H9 (cell line): ENCODE measurements around the gene ITM2C. TPM values are rescaled to one million over a fixed set of nuclear protein-coding genes. Genes with fewer than 3 reads are reported as not detected.

Experiments used
- DNase-seq: peaks from one replicate; pipeline ENCODE4 v3.0.0-alpha.2; 2017
- H2AFZ ChIP-seq: one replicate; pipeline ENCODE4 v1.6.1; 2013; ENCODE audit warnings: mild to moderate bottlenecking, low read length, control low read depth, moderate library complexity
- H2AK5ac ChIP-seq: 2 replicates; pipeline ENCODE4 v1.6.1; 2013; ENCODE audit warnings: low read length, control low read depth, mixed read lengths; ENCODE audit not compliant: insufficient read length
- H2BK120ac ChIP-seq: one replicate; pipeline ENCODE4 v1.6.1; 2013; ENCODE audit warnings: low read depth, mild to moderate bottlenecking, low read length, control low read depth, inconsistent platforms; ENCODE audit not compliant: poor library complexity, severe bottlenecking
- H2BK12ac ChIP-seq: 2 replicates; pipeline ENCODE4 v1.6.1; 2013; ENCODE audit warnings: low read length, control low read depth, mixed read lengths, low read depth; ENCODE audit not compliant: insufficient read length
- H2BK15ac ChIP-seq: 2 replicates; pipeline ENCODE4 v1.6.1; 2013; ENCODE audit warnings: low read depth, low read length, control low read depth
- H2BK20ac ChIP-seq: one replicate; pipeline ENCODE4 v1.6.1; 2013; ENCODE audit warnings: low read depth, mild to moderate bottlenecking, low read length, control low read depth, inconsistent platforms; ENCODE audit not compliant: poor library complexity, severe bottlenecking
- H2BK5ac ChIP-seq: 2 replicates; pipeline ENCODE4 v1.6.1; 2013; ENCODE audit warnings: low read length, control low read depth, mixed read lengths; ENCODE audit not compliant: insufficient read length
- H3K14ac ChIP-seq: 2 replicates; pipeline ENCODE4 v1.6.1; 2013; ENCODE audit warnings: low read length, control low read depth; ENCODE audit not compliant: insufficient read depth
- H3K18ac ChIP-seq: 2 replicates; pipeline ENCODE4 v1.6.1; 2013; ENCODE audit warnings: low read depth, mild to moderate bottlenecking, mixed read lengths, low read length, control low read depth; ENCODE audit not compliant: insufficient read length
- H3K23ac ChIP-seq: 2 replicates; pipeline ENCODE4 v1.6.1; 2013; ENCODE audit warnings: low read length, control low read depth, mixed read lengths, low read depth; ENCODE audit not compliant: insufficient read length
- H3K23me2 ChIP-seq: 2 replicates; pipeline ENCODE4 v1.6.1; 2013; ENCODE audit warnings: low read depth, mild to moderate bottlenecking, mixed read lengths, low read length, control low read depth; ENCODE audit not compliant: insufficient read length, poor library complexity, severe bottlenecking
- H3K27ac ChIP-seq: 2 replicates; pipeline ENCODE4 v1.5.1; 2013; ENCODE audit warnings: low read length, control low read depth, mixed read lengths, low read depth; ENCODE audit not compliant: insufficient read length
- H3K27me3 ChIP-seq: 2 replicates; pipeline ENCODE4 v1.6.1; 2013; ENCODE audit warnings: low read length, control low read depth, inconsistent platforms; ENCODE audit not compliant: insufficient read depth
- H3K4ac ChIP-seq: 2 replicates; pipeline ENCODE4 v1.6.1; 2013; ENCODE audit warnings: low read depth, mild to moderate bottlenecking, control low read depth, inconsistent platforms, low read length, moderate library complexity
- H3K4me1 ChIP-seq: 2 replicates; pipeline ENCODE4 v1.6.1; 2013; ENCODE audit warnings: low read length, control low read depth, inconsistent platforms; ENCODE audit not compliant: insufficient read depth
- H3K4me2 ChIP-seq: 2 replicates; pipeline ENCODE4 v1.6.1; 2013; ENCODE audit warnings: low read length, control low read depth, mixed read lengths; ENCODE audit not compliant: insufficient read length, insufficient read depth
- H3K56ac ChIP-seq: 2 replicates; pipeline ENCODE4 v1.6.1; 2013; ENCODE audit warnings: low read depth, mild to moderate bottlenecking, mixed read lengths, low read length, control low read depth; ENCODE audit not compliant: insufficient read length
- H3K79me1 ChIP-seq: 2 replicates; pipeline ENCODE4 v1.6.1; 2013; ENCODE audit warnings: low read depth, mild to moderate bottlenecking, moderate library complexity, low read length, control low read depth, inconsistent platforms; ENCODE audit not compliant: insufficient read depth, poor library complexity, severe bottlenecking
- H3K79me2 ChIP-seq: 2 replicates; pipeline ENCODE4 v1.6.1; 2013; ENCODE audit warnings: low read length, control low read depth, inconsistent platforms; ENCODE audit not compliant: insufficient read depth
- H3K9ac ChIP-seq: 2 replicates; pipeline ENCODE4 v1.6.1; 2013; ENCODE audit warnings: low read length, control low read depth, mixed read lengths; ENCODE audit not compliant: insufficient read length; ENCODE audit errors: extremely low read depth
- H3K9me3 ChIP-seq: one replicate; pipeline ENCODE4 v1.6.1; 2013; ENCODE audit warnings: low read depth, low read length, inconsistent platforms; ENCODE audit not compliant: control insufficient read depth
- H3T11ph ChIP-seq: one replicate; pipeline ENCODE4 v1.6.1; 2013; ENCODE audit warnings: mild to moderate bottlenecking, low read length, control low read depth, inconsistent platforms
- H4K20me1 ChIP-seq: one replicate; pipeline ENCODE4 v1.6.1; 2013; ENCODE audit not compliant: control insufficient read depth, insufficient read length, insufficient read depth
- H4K5ac ChIP-seq: 2 replicates; pipeline ENCODE4 v1.6.1; 2013; ENCODE audit warnings: low read depth, mild to moderate bottlenecking, mixed read lengths, low read length, control low read depth; ENCODE audit not compliant: insufficient read length
- H4K8ac ChIP-seq: replicated peaks from 2 replicates; pipeline ENCODE4 v1.6.1; 2013; ENCODE audit warnings: low read length, control low read depth, mixed read lengths, low read depth; ENCODE audit not compliant: insufficient read length
- H4K91ac ChIP-seq: 2 replicates; pipeline ENCODE4 v1.6.1; 2013; ENCODE audit warnings: low read depth, mild to moderate bottlenecking, moderate library complexity, mixed read lengths, low read length, control low read depth; ENCODE audit not compliant: insufficient read length
- H3K27ac Mint-ChIP-seq, 3 experiments: 2 replicates in 2 of 3; 3 replicates in 1 of 3; pipeline ENCODE4 v1.8.0; 2020 to 2021; ENCODE audit warnings: mixed read lengths in 3 of 3, mild to moderate bottlenecking in 1 of 3, moderate library complexity in 1 of 3
- H3K27me3 Mint-ChIP-seq: 2 replicates; pipeline ENCODE4 v1.8.0; 2021; ENCODE audit warnings: low read depth, mild to moderate bottlenecking, moderate library complexity, mixed read lengths
- H3K36me3 Mint-ChIP-seq, 3 experiments: 2 replicates in 2 of 3; 3 replicates in 1 of 3; pipeline ENCODE4 v1.8.0; 2020 to 2021; ENCODE audit warnings: low read depth in 3 of 3, mixed read lengths in 3 of 3; ENCODE audit not compliant: insufficient read depth in 1 of 3
- H3K4me1 Mint-ChIP-seq, 2 experiments: 2 replicates each; pipeline ENCODE4 v1.8.0; 2020; ENCODE audit warnings: mixed read lengths in 2 of 2
- H3K4me3 Mint-ChIP-seq, 2 experiments: 2 replicates in 1 of 2; 3 replicates in 1 of 2; pipeline ENCODE4 v1.8.0; 2020 to 2021; ENCODE audit warnings: mild to moderate bottlenecking in 2 of 2, mixed read lengths in 2 of 2, moderate library complexity in 1 of 2
- H3K9me3 Mint-ChIP-seq, 2 experiments: 2 replicates in 1 of 2; 3 replicates in 1 of 2; pipeline ENCODE4 v1.8.0; 2020; ENCODE audit warnings: mild to moderate bottlenecking in 2 of 2, mixed read lengths in 2 of 2, moderate library complexity in 1 of 2
- CTCF ChIP-seq: fragments of 200-600 bp; sonication (generic); conservative IDR thresholded peaks from 3 replicates; pipeline ENCODE4 v1.8.0; 2021; ENCODE audit warnings: antibody characterized with exemption, mild to moderate bottlenecking
- WGBS: extraction: QIAGEN DNeasy Blood & Tissue Kit; methylation state at CpG from one replicate; pipeline ENCODE4 v1.1.7; 2013; ENCODE audit warnings: missing lambda C conversion rate, low lambda C conversion rate, mixed read lengths; ENCODE audit not compliant: insufficient read length; ENCODE audit errors: extremely low coverage; 5-methylcytosine and 5-hydroxymethylcytosine counted together
- total RNA-seq: library from RNA; stranded (reverse); gene quantifications from 2 replicates; pipeline ENCODE4 v1.2.1, GENCODE V29; 2021

The ITM2C gene
- total RNA-seq, 1 experiment from 2014 or later = 297 TPM

- Histone ChIP-seq H2BK12ac (no peak overlapping the region), H3K4ac (no peak overlapping the region), H2BK5ac (no peak overlapping the region), H2BK20ac (no peak overlapping the region), H4K5ac (no peak overlapping the region), H3K14ac (no peak overlapping the region; the same call in 1 of the 2 replicates), H3K4me2 (no peak overlapping the region), H3K23me2 (no peaks in the 10 kb centered on the region), H3K56ac (no peak overlapping the region), H2AK5ac (no peak overlapping the region), H4K8ac (no peak overlapping the region), H3K18ac (no peak overlapping the region), H3K27me3 (no peaks in the 10 kb centered on the region), H2BK15ac (no peak overlapping the region), H3K79me1 (no peaks in the 10 kb centered on the region), H3K9me3 (no peaks in the 10 kb centered on the region), H4K20me1 (no peaks in the 10 kb centered on the region), H2BK120ac (no peak overlapping the region), H3K23ac (no peak overlapping the region), H3K4me1 (peaks cover 7% of the 10 kb centered on the region; the same call in 1 of the 2 replicates), H4K91ac (no peak overlapping the region), H3K27ac (no peak overlapping the region), H3T11ph (no peak overlapping the region), H3K79me2 (no peaks in the 10 kb centered on the region), H3K9ac (no peak overlapping the region), H2AFZ (no peak overlapping the region)
- H3K27ac Mint-ChIP-seq = peak overlapping the region in 2 of 3 experiments; percentile 54 to 69; a peak in 3 of 7 replicates
- peaks cover 37 to 41% of the 10 kb centered on the region in 2 experiments for H3K4me1 Mint-ChIP-seq
- no peaks in the 10 kb centered on the region for H3K36me3 Mint-ChIP-seq
- TF ChIP-seq CTCF = no peak
- H3K9me3 Mint-ChIP-seq = no peaks in the 10 kb centered on the region
- DNase-seq = peak; percentile 33
- H3K4me3 Mint-ChIP-seq = no peak overlapping the region; a peak in 1 of 5 replicates
- no CpG with 5 or more reads among the region's 10 CpGs for WGBS
- H3K27me3 Mint-ChIP-seq = peaks cover 59% of the 10 kb centered on the region
Measured at GRCh38 chr2:230908595-230909191, 44.0 kb downstream of the ITM2C start.
